ENCODE data around the gene FREM1.
"Not testable (repeated sequence)": the region's sequence is repeated elsewhere in the genome, so short reads cannot be mapped to it uniquely, and the experiment has no call there.

FREM1 gene

GRCh38 chr9:14923701-14924100 is 13.5 kb upstream of the FREM1 start:
- no peak for DNase-seq
- H3K27me3 Mint-ChIP-seq (ENCODE audit: low read depth, poor library complexity), result no peaks in the 10 kb centered on the region
- H3K4me3 Mint-ChIP-seq, result no peak overlapping the region
- no peaks in the 10 kb centered on the region for H3K36me3 Mint-ChIP-seq (ENCODE audit: low read depth)
- H3K27ac Mint-ChIP-seq, result no peak overlapping the region
- TF ChIP-seq CTCF (IDR thresholded peaks at IDR 0.05), result no peak
- no peaks in the 10 kb centered on the region for H3K9me3 Mint-ChIP-seq
- H3K4me1 Mint-ChIP-seq, result peaks cover 13% of the 10 kb centered on the region

- not testable (repeated sequence) for H3K4me3 Mint-ChIP-seq; H3K4me1 Mint-ChIP-seq; DNase-seq; H3K36me3 Mint-ChIP-seq (ENCODE audit: low read depth); H3K27me3 Mint-ChIP-seq (ENCODE audit: low read depth, poor library complexity); H3K9me3 Mint-ChIP-seq; H3K27ac Mint-ChIP-seq
Observed at GRCh38 chr9:14920805-14921204, 10.6 kb upstream of the FREM1 start.

DNA sequence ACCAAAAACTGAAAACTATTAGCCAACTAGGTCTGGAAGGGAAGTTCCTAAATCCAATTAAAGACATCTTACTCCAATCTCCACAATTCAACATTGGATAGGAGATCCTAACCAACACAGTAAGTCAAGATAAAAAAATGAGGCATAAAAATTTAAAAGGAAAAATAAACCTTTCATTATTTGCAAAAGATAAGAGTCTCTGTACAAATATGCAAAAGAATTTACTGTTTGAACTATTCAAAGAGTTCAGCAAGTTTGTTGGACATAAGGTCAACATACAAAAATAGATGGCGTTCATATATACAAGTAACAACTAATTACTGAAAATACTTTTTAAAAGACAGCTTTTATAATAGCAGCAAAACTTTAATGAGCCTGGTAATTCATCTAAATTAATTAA is 3.1 kb upstream of the FREM1 start:
- TF ChIP-seq CTCF (IDR thresholded peaks at IDR 0.05), result no peak
- DNase-seq, result no peak
- Mint-ChIP-seq H3K36me3 (ENCODE audit: low read depth) (peaks cover 7% of the 10 kb centered on the region), H3K27ac (no peak overlapping the region), H3K27me3 (ENCODE audit: low read depth, poor library complexity) (no peaks in the 10 kb centered on the region), H3K9me3 (peaks cover 7% of the 10 kb centered on the region), H3K4me3 (no peak overlapping the region), H3K4me1 (peaks cover 18% of the 10 kb centered on the region)

DNA sequence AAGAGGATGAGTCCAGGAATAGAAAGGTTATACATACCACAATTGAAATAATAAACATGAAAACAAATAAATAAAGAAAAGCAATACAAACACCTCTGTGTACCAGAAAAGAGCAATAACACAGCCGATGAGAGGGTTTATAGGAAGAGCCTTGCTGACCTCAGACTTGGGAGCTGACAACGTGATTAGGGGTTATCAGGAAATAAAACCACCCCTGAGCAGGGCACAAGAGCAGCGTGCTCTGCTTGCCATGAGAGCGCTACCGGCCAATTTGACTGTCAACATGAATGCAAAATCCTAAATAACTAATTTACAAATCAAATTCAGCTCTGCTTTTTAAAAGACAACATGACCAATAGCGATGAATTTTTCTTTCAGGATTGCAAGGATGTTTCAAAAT is 2.6 kb upstream of the FREM1 start:
- Mint-ChIP-seq H3K27me3 (ENCODE audit: low read depth, poor library complexity) (no peaks in the 10 kb centered on the region), H3K4me3 (no peak overlapping the region), H3K27ac (peak overlapping the region; percentile 11), H3K9me3 (peaks cover 7% of the 10 kb centered on the region), H3K4me1 (peaks cover 18% of the 10 kb centered on the region), H3K36me3 (ENCODE audit: low read depth) (peaks cover 7% of the 10 kb centered on the region)
- TF ChIP-seq CTCF (IDR thresholded peaks at IDR 0.05), result no peak
- DNase-seq, result no peak

GRCh38 chr9:14911046-14911445 is 818 bp upstream of the FREM1 start:
- Mint-ChIP-seq H3K4me3 (no peak overlapping the region), H3K27ac (no peak overlapping the region), H3K27me3 (ENCODE audit: low read depth, poor library complexity) (no peaks in the 10 kb centered on the region), H3K4me1 (peaks cover 18% of the 10 kb centered on the region), H3K36me3 (ENCODE audit: low read depth) (peaks cover 4% of the 10 kb centered on the region), H3K9me3 (peaks cover 4% of the 10 kb centered on the region)
- no peak for TF ChIP-seq CTCF (IDR thresholded peaks at IDR 0.05)
- no peak for DNase-seq

GRCh38 chr9:14909601-14909960 is 647 bp downstream of the FREM1 start:
- no peak for TF ChIP-seq CTCF (IDR thresholded peaks at IDR 0.05)
- Mint-ChIP-seq H3K27me3 (ENCODE audit: low read depth, poor library complexity) (no peaks in the 10 kb centered on the region), H3K9me3 (no peaks in the 10 kb centered on the region), H3K4me3 (no peak overlapping the region), H3K27ac (no peak overlapping the region), H3K36me3 (ENCODE audit: low read depth) (peaks cover 5% of the 10 kb centered on the region), H3K4me1 (peaks cover 18% of the 10 kb centered on the region)
- DNase-seq, result no peak
